HepG2 (cell line): Measurements from ENCODE around the gene TBCE. TPM values are rescaled to one million over a fixed set of nuclear protein-coding genes. Genes with fewer than 3 reads are reported as not detected.

Source experiments
- ATAC-seq: fragments of 200-7000 bp; cut with Tn5 transposase; 3 replicates; pipeline ENCODE4 v1.9.1; 2020; ENCODE audit warnings: mild to moderate bottlenecking, moderate library complexity
- BruUV-seq: library from RNA; stranded (reverse); fragments of 400-500 nt; replicated peaks from 2 replicates; lab custom pipeline; 2021; lab: Mats Ljungman, UMichigan
- CTCF ChIA-PET: fragments of 300-600 bp; formaldehyde crosslinking; extraction: SDS; loops from one replicate; lab custom pipeline; 2021; ENCODE audit warnings: low total read pairs, inconsistent platforms, low intra/inter-chr PET ratio; lab: Yijun Ruan, JAX
- POLR2A ChIA-PET: fragments of 350-600 bp; sonication (Branson Sonifier 250); formaldehyde crosslinking; loops from one replicate; lab custom pipeline; 2020; ENCODE audit warnings: antibody characterized with exemption, inconsistent platforms; lab: Yijun Ruan, JAX
- DNase-seq: peaks from one replicate; pipeline ENCODE4 v3.0.0-alpha.2; 2015; ENCODE audit warnings: low spot score
- FAIRE-seq: peaks from 3 replicates; lab custom pipeline; 2011; peaks lifted over from hg19 to GRCh38; lab: Jason Lieb, UNC
- H2AFZ ChIP-seq: one replicate; pipeline ENCODE4 v1.6.1; 2011; ENCODE audit warnings: low read length, inconsistent platforms
- H3K27ac ChIP-seq: fragments of 300-600 bp; 3 replicates; pipeline ENCODE4 v1.8.0; 2011; ENCODE audit warnings: mixed run types, mild to moderate bottlenecking, mixed read lengths, low read length, inconsistent platforms; ENCODE audit not compliant: insufficient read depth; ENCODE audit errors: extremely low read length
- H3K27me3 ChIP-seq, 2 experiments: fragments of 200-600 bp in 1 of 2; 2 replicates in 1 of 2; 3 replicates in 1 of 2; pipeline versions ENCODE4 v1.6.0 to v1.8.0; 2011; ENCODE audit warnings: low read length in 2 of 2, mild to moderate bottlenecking in 2 of 2, moderate library complexity in 2 of 2, inconsistent platforms in 1 of 2; ENCODE audit not compliant: insufficient read depth in 2 of 2, control insufficient read depth in 1 of 2
- H3K36me3 ChIP-seq, 2 experiments: fragments of 200-600 bp in 1 of 2; replicated peaks in 1 of 2; 2 replicates in 1 of 2; 3 replicates in 1 of 2; pipeline versions ENCODE4 v1.5.1 to v1.8.0; 2011; ENCODE audit warnings: low read length in 2 of 2, inconsistent platforms in 1 of 2; ENCODE audit not compliant: insufficient read depth in 2 of 2, control insufficient read depth in 1 of 2
- H3K4me1 ChIP-seq: 2 replicates; pipeline ENCODE4 v1.5.1; 2012; ENCODE audit warnings: low read length, inconsistent platforms; ENCODE audit not compliant: insufficient read depth
- H3K4me2 ChIP-seq: 2 replicates; pipeline ENCODE4 v1.6.0; 2011; ENCODE audit warnings: low read depth, low read length, inconsistent platforms
- H3K4me3 ChIP-seq, 3 experiments: fragments of 200-600 bp in 1 of 3; sonication (generic), shearing (Covaris generic) in 1 of 3; replicated peaks in 1 of 3; 2 replicates each; pipeline ENCODE4 v1.5.1; 2011 to 2016; ENCODE audit warnings: low read length in 3 of 3, inconsistent platforms in 2 of 3, low read depth in 2 of 3, mild to moderate bottlenecking in 2 of 3, control low read depth in 1 of 3, mixed read lengths in 1 of 3; ENCODE audit not compliant: insufficient read depth in 1 of 3
- H3K79me2 ChIP-seq: one replicate; pipeline ENCODE4 v1.6.1; 2011; ENCODE audit warnings: low read length, inconsistent platforms; ENCODE audit not compliant: insufficient read depth
- H3K9ac ChIP-seq: 2 replicates; pipeline ENCODE4 v1.6.0; 2011; ENCODE audit warnings: mild to moderate bottlenecking, low read depth, low read length, inconsistent platforms; ENCODE audit not compliant: insufficient read depth
- H3K9me3 ChIP-seq: 2 replicates; pipeline ENCODE4 v1.5.1; 2012; ENCODE audit warnings: mild to moderate bottlenecking, low read length
- H4K20me1 ChIP-seq: 2 replicates; pipeline ENCODE4 v1.6.0; 2011; ENCODE audit warnings: inconsistent platforms, mild to moderate bottlenecking, low read length, moderate library complexity; ENCODE audit not compliant: insufficient read depth
- AHDC1 ChIP-seq: sonication (generic); formaldehyde crosslinking; IDR thresholded peaks from 2 replicates; pipeline ENCODE4 v1.5.1; 2020; ENCODE audit warnings: mild to moderate bottlenecking, missing genetic modification reagents, borderline replicate concordance
- BCL6 ChIP-seq: IDR thresholded peaks from 2 replicates; pipeline ENCODE4 v1.6.1; 2016; ENCODE audit warnings: missing genetic modification reagents, missing compliant biosample characterization
- CREM ChIP-seq, 2 experiments: sonication (generic) in 1 of 2; formaldehyde crosslinking in 1 of 2; IDR thresholded peaks; 2 replicates each; pipeline versions ENCODE4 v1.4.0 to v1.6.1; 2016 to 2020; ENCODE audit warnings: antibody characterized with exemption in 1 of 2, mild to moderate bottlenecking in 1 of 2, missing genetic modification reagents in 1 of 2
- FOSL1 ChIP-seq: sonication (generic); formaldehyde crosslinking; IDR thresholded peaks from 2 replicates; pipeline ENCODE4 v1.9.0; 2021; ENCODE audit warnings: missing genetic modification reagents, borderline replicate concordance
- GABPA ChIP-seq, 2 experiments: IDR thresholded peaks; 2 replicates each; pipeline ENCODE4 v1.6.1; 2011 to 2016; ENCODE audit warnings: low read depth in 2 of 2, low read length in 1 of 2, missing biosample characterization in 1 of 2, missing genetic modification characterization in 1 of 2
- IKZF5 ChIP-seq: IDR thresholded peaks from 2 replicates; pipeline ENCODE4 v1.6.1; 2018; ENCODE audit warnings: missing genetic modification reagents, mild to moderate bottlenecking, missing compliant biosample characterization
- JUNB ChIP-seq: sonication (generic); formaldehyde crosslinking; IDR thresholded peaks from 2 replicates; pipeline ENCODE4 v1.8.0; 2022; ENCODE audit warnings: missing genetic modification reagents, mild to moderate bottlenecking, borderline replicate concordance
- MED1 ChIP-seq: sonication (generic); formaldehyde crosslinking; IDR thresholded peaks from 2 replicates; pipeline ENCODE4 v1.4.0; 2020; ENCODE audit warnings: missing genetic modification reagents
- NR2F6 ChIP-seq, 2 experiments: IDR thresholded peaks; 2 replicates each; pipeline ENCODE4 v1.6.1; 2016; ENCODE audit warnings: antibody characterized with exemption in 1 of 2, mild to moderate bottlenecking in 1 of 2
- SKI ChIP-seq: fragments of 450-650 bp; IDR thresholded peaks from one replicate; pipeline ENCODE4 v1.6.1; 2018; ENCODE audit warnings: mild to moderate bottlenecking; ENCODE audit not compliant: partially characterized antibody
- TFE3 ChIP-seq: IDR thresholded peaks from 2 replicates; pipeline ENCODE4 v1.6.1; 2016
- ZNF672 ChIP-seq: sonication (generic); formaldehyde crosslinking; IDR thresholded peaks from 2 replicates; pipeline ENCODE4 v1.8.1; 2022; ENCODE audit warnings: missing genetic modification reagents
- WGBS: methylation state at CpG from one replicate; pipeline ENCODE4 v1.1.6; 2017; ENCODE audit warnings: low lambda C conversion rate; 5-methylcytosine and 5-hydroxymethylcytosine counted together
- in situ Hi-C: cut with HindIII; loops from 2 replicates; pipeline ENCODE4 v1.10.0; 2017; ENCODE audit warnings: low pct_unique_long_range_greater_than_20kb; ENCODE audit not compliant: extremely low pct_ligation_motif_present
- intact Hi-C: fragments of 100-400 bp; cut with micrococcal nuclease; formaldehyde crosslinking; loops from one replicate; pipeline ENCODE4 v1.10.0; 2022; ENCODE audit not compliant: unreplicated experiment
- polyA plus RNA-seq, 8 experiments: library from polyadenylated mRNA; depleted of rRNA in 3 of 8; stranded (reverse) in 7 of 8; unstranded in 1 of 8; fragments of >200 nt; fragmentation: Illumina TruSeq in 4 of 8; extraction: Trizol in 4 of 8; gene quantifications; 2 replicates each; pipeline versions ENCODE4 v1.2.1 to v1.2.3, GENCODE V29; 2011 to 2016; ENCODE audit warnings: low read depth in 4 of 8, missing spikeins in 1 of 8, mixed read lengths in 1 of 8; ENCODE audit not compliant: insufficient read depth in 1 of 8
- total RNA-seq, 5 experiments: library from RNA; depleted of rRNA; stranded (reverse); fragments of >200 nt; fragmentation: Illumina TruSeq; extraction: Trizol; gene quantifications; 2 replicates each; pipeline ENCODE4 v1.2.3, GENCODE V29; 2016; ENCODE audit warnings: low read depth in 1 of 5

TBCE gene
- total and polyA plus RNA-seq, 2 of the 13 experiments (the other 11 are each of a cell fraction or from before 2014, with no cell fraction given), result 25.6 to 31.1 TPM

GRCh38 chr1:235402457-235403200 lies 35.4 kb downstream of the TBCE start:
- in situ Hi-C loops, result no loop called here
- peak overlapping the region; percentile 68 for H3K27ac ChIP-seq
- peak; percentile 22; the same call in 1 of the 2 replicates for TF ChIP-seq CREM (IDR thresholded peaks at IDR 0.05)
- TF ChIP-seq CREM (CRISPR knock-in tag; IDR thresholded peaks at IDR 0.05), result no peak
- TF ChIP-seq IKZF5, result peak; percentile 70
- TF ChIP-seq SKI, result peak; percentile 75
- TF ChIP-seq AHDC1, result peak; percentile 43; the same call in 1 of the 2 replicates
- TF ChIP-seq GABPA (IDR thresholded peaks at IDR 0.05; ENCODE audit: low read depth, low read length), result no peak
- 0 out of 2 replicates have a peak, but pooled peaks have one; percentile 27 for TF ChIP-seq GABPA (CRISPR knock-in tag; IDR thresholded peaks at IDR 0.05; ENCODE audit: low read depth)
- TF ChIP-seq ZNF672 (CRISPR knock-in tag), result no peak
- peak; percentile 65 for TF ChIP-seq MED1 (CRISPR knock-in tag)
- 0 out of 2 replicates have a peak, but pooled peaks have one; percentile 8 for TF ChIP-seq NR2F6 (IDR thresholded peaks at IDR 0.05)
- no peak for TF ChIP-seq NR2F6 (CRISPR knock-in tag; IDR thresholded peaks at IDR 0.05)
- TF ChIP-seq TFE3, result peak; percentile 82
- peak; percentile 42; the same call in 1 of the 2 replicates for TF ChIP-seq FOSL1
- 0 out of 2 replicates have a peak, but pooled peaks have one; percentile 18 for TF ChIP-seq BCL6 (CRISPR knock-in tag)
- no peak for TF ChIP-seq JUNB (CRISPR knock-in tag)

More at GRCh38 chr1:235402457-235403200, 35.4 kb downstream of the TBCE start:
- H3K4me1 ChIP-seq, result peaks cover 53% of the 10 kb centered on the region
- FAIRE-seq, result no peak
- no peaks in the 10 kb centered on the region for H3K27me3 ChIP-seq
- H3K4me2 ChIP-seq, result peak overlapping the region; percentile 32
- peak overlapping the region; percentile 53 for H3K9ac ChIP-seq
- no TSS peak for BruUV-seq
- H3K9me3 ChIP-seq, result no peaks in the 10 kb centered on the region
- peak; percentile 62 for DNase-seq
- POLR2A ChIA-PET, result interaction anchor here (0.8 to 2.2 kb wide), 7 partner anchors 10 to 102 kb away, joined by 3 to 8 read pairs (median 4); partner anchors contain the start of genes ARID4B, B3GALNT2 and TBCE
- intact Hi-C loops, result no loop called here
- ATAC-seq, result peak; percentile 79
- CTCF ChIA-PET, result no interaction called here
- H3K4me3 ChIP-seq, result no peak overlapping the region
- H3K79me2 ChIP-seq, result peaks cover 57% of the 10 kb centered on the region
- WGBS, result 37% methylated on average over 7 of the region's 7 CpGs
- H2AFZ ChIP-seq, result no peak overlapping the region
- peaks cover 0 to 6% of the 10 kb centered on the region in 2 experiments; a peak in 1 of 5 replicates for H3K36me3 ChIP-seq
- H4K20me1 ChIP-seq, result no peaks in the 10 kb centered on the region
